Glutamatergic neuron (in vitro differentiated cells): ENCODE measurements around the gene ATP6V0A4. TPM values are rescaled to one million over a fixed set of nuclear protein-coding genes. Genes with fewer than 3 reads are reported as not detected.

Source experiments
- DNase-seq: peaks from one replicate; pipeline ENCODE4 v3.0.0; 2022
- H3K27ac Mint-ChIP-seq: one replicate; pipeline ENCODE4 v1.8.0; 2020; ENCODE audit warnings: mild to moderate bottlenecking, mixed read lengths, inconsistent platforms; ENCODE audit not compliant: unreplicated experiment
- H3K27me3 Mint-ChIP-seq: one replicate; pipeline ENCODE4 v1.8.0; 2020; ENCODE audit warnings: mild to moderate bottlenecking, moderate library complexity, mixed read lengths, inconsistent platforms; ENCODE audit not compliant: unreplicated experiment
- H3K36me3 Mint-ChIP-seq: one replicate; pipeline ENCODE4 v1.8.0; 2020; ENCODE audit warnings: mild to moderate bottlenecking, mixed read lengths, inconsistent platforms; ENCODE audit not compliant: unreplicated experiment
- H3K4me1 Mint-ChIP-seq: one replicate; pipeline ENCODE4 v1.8.0; 2020; ENCODE audit warnings: mild to moderate bottlenecking, low read depth, mixed read lengths, inconsistent platforms; ENCODE audit not compliant: unreplicated experiment
- H3K4me3 Mint-ChIP-seq: one replicate; pipeline ENCODE4 v1.8.0; 2020; ENCODE audit warnings: mild to moderate bottlenecking, mixed read lengths, inconsistent platforms; ENCODE audit not compliant: unreplicated experiment
- H3K9me3 Mint-ChIP-seq: one replicate; pipeline ENCODE4 v1.8.0; 2020; ENCODE audit warnings: mild to moderate bottlenecking, moderate library complexity, mixed read lengths, inconsistent platforms; ENCODE audit not compliant: unreplicated experiment
- CTCF ChIP-seq: fragments of 200-600 bp; sonication (generic); IDR thresholded peaks from one replicate; pipeline ENCODE4 v1.5.0; 2021; ENCODE audit not compliant: partially characterized antibody, unreplicated experiment
- total RNA-seq: library from RNA; stranded (reverse); fragmentation: NEBNext Ultra II Directional; extraction: Animal tissue kit (Norgen Biotek cat#: 25700); gene quantifications from one replicate; pipeline ENCODE4 v1.2.1, GENCODE V29; 2021; ENCODE audit not compliant: unreplicated experiment

Gene ATP6V0A4
- total RNA-seq, 1 donor from 2014 or later, result not detected

- H3K27me3 Mint-ChIP-seq, result peaks cover 5% of the 10 kb centered on the region
- H3K36me3 Mint-ChIP-seq, result no peaks in the 10 kb centered on the region
- no peak overlapping the region for H3K4me3 Mint-ChIP-seq
- H3K4me1 Mint-ChIP-seq, result peaks cover 11% of the 10 kb centered on the region
- no peak for TF ChIP-seq CTCF
- DNase-seq, result no peak
- H3K9me3 Mint-ChIP-seq, result peaks cover 2% of the 10 kb centered on the region
- H3K27ac Mint-ChIP-seq, result no peak overlapping the region
These were observed 48.0 kb downstream of the ATP6V0A4 start for GRCh38 chr7:138749960-138750359.

GRCh38 chr7:138748666-138749065, 49.3 kb downstream of the ATP6V0A4 start:
- DNase-seq, result no peak
- Mint-ChIP-seq H3K4me3 (no peak overlapping the region), H3K27ac (no peak overlapping the region), H3K36me3 (no peaks in the 10 kb centered on the region), H3K9me3 (no peaks in the 10 kb centered on the region), H3K4me1 (peaks cover 11% of the 10 kb centered on the region), H3K27me3 (peaks cover 5% of the 10 kb centered on the region)
- TF ChIP-seq CTCF, result no peak

GRCh38 chr7:138746073-138746472, 51.9 kb downstream of the ATP6V0A4 start:
- no peak overlapping the region for H3K4me3 Mint-ChIP-seq
- H3K9me3 Mint-ChIP-seq, result peaks cover 2% of the 10 kb centered on the region
- DNase-seq, result no peak
- TF ChIP-seq CTCF, result no peak
- no peaks in the 10 kb centered on the region for H3K36me3 Mint-ChIP-seq
- peaks cover 6% of the 10 kb centered on the region for H3K4me1 Mint-ChIP-seq
- H3K27ac Mint-ChIP-seq, result no peak overlapping the region
- peaks cover 3% of the 10 kb centered on the region for H3K27me3 Mint-ChIP-seq

GRCh38 chr7:138745189-138745588, 52.8 kb downstream of the ATP6V0A4 start:
- no peak for TF ChIP-seq CTCF
- no peak overlapping the region for H3K27ac Mint-ChIP-seq
- peaks cover 2% of the 10 kb centered on the region for H3K9me3 Mint-ChIP-seq
- no peaks in the 10 kb centered on the region for H3K36me3 Mint-ChIP-seq
- H3K4me1 Mint-ChIP-seq, result no peaks in the 10 kb centered on the region
- H3K27me3 Mint-ChIP-seq, result peaks cover 3% of the 10 kb centered on the region
- H3K4me3 Mint-ChIP-seq, result no peak overlapping the region
- no peak for DNase-seq

- no peak overlapping the region for H3K27ac Mint-ChIP-seq
- peaks cover 2% of the 10 kb centered on the region for H3K9me3 Mint-ChIP-seq
- no peaks in the 10 kb centered on the region for H3K27me3 Mint-ChIP-seq
- no peaks in the 10 kb centered on the region for H3K36me3 Mint-ChIP-seq
- no peak for TF ChIP-seq CTCF
- no peak overlapping the region for H3K4me3 Mint-ChIP-seq
- DNase-seq, result no peak
- H3K4me1 Mint-ChIP-seq, result peaks cover 6% of the 10 kb centered on the region
These were observed 56.6 kb downstream of the ATP6V0A4 start for GRCh38 chr7:138741453-138741735.
